ENCODE data around the gene TBCD.
"Not testable (repeated sequence)": the region's sequence is repeated elsewhere in the genome, so short reads cannot be mapped to it uniquely, and the experiment has no call there.

TBCD gene

DNA sequence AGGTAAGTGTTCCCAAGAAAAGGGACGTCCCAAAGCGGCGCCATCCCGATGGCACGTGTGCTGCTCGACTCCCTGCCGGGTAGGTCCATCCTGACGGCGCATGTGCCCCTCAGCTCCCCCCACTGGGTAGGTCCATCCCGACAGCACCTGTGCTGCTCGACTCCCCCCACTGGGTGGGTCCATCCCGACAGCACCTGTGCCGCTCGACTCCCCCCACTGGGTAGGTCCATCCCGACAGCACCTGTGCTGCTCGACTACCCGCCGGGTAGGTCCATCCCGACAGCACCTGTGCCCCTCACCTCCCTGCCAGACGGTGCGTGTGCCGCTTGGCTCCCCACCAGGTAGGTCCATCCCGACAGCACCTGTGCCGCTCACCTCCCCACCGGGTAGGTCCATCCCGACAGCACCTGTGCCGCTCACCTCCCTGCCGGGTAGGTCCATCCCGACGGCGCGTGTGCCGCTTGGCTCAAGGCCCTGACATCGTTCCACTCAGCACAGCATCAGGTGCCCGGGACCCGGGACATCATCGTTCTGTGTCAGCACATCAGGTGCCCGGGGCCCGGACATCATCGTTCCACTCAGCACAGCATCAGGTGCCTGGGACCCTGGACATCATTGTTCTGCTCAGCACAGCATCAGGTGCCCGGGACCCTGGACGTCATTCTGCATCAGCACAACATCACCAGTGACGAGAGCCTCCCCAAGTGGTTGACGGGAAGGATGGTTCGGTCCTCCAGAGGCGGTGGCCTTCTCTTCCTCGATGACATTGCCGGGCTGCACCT lies 22.2 kb upstream of the TBCD start:
- no peak for DNase-seq

DNA sequence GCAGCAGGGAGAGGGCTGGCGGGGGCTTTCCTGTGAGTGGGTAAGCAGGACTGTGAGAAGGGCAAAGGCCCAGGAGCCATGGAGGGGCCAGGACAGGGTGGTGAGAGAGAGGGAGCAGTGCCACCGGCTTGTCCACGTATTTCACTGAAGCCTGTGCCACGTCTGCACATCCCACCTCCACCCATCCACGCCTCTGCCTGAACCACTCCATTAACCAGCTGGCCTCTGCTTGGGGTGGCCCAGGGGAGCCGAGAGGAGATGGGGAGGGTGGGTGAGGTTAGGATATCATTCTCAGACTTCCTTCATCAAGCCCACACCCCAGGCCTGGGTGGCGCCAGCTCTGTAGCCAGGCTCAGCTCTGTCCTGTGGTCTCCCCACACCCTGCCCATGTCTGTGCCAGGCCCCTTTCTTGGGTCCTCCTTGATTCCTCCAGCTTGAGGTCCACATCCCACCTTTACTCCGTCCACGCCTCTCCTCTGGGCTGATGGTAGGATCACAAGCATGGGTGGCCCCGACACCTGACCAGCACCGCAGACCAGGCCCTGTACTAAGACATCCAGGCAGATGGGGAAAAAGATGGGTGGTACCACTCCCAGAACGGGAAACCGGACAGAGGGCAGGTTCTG lies 19.6 kb upstream of the TBCD start:
- DNase-seq = no peak

DNA sequence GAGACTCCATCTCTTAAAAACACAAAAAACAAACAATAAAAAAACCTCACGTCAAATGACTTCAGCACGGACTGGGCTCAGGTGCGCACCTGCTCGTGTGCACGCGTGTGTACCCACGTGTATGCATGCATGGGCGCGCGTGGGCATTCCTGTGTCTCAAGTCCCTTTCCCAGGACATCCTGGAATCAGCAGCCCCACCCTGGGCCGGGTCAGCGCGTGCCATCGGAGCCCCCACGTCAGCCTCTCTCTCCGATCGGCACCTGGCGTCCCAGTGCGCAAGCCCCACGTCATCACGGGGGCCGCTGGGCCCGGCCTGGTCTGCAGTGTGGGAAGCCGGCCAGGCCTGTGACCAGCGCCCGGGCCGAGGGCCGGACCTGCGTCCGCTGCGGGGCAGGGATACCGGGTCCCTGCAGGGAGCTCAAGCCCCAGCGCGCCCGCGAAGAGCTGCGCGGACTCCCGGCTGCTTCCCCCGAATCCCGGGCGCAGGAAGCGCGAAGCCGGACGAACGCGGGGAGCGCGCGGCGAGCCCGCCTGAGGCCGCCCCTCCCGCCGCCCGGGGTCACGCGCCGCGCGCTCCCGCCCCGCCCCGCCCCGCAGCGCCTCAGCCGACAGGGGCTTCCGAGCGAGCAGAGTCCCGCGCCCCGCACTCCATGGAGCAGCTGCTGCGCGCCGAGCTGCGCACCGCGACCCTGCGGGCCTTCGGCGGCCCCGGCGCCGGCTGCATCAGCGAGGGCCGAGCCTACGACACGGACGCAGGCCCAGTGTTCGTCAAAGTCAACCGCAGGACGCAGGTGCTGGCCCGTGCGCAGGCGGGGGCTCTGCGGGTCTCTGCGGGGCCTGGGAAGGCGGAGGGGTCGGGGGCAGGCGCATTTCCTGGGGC lies 16.6 kb upstream of the TBCD start, which contains the start of gene FN3K:
FN3K (plus strand) TSS at position 629 of the 880 bp plus-strand sequence; CDS start at position 651, 22 bp downstream.
- no peak for DNase-seq

DNA sequence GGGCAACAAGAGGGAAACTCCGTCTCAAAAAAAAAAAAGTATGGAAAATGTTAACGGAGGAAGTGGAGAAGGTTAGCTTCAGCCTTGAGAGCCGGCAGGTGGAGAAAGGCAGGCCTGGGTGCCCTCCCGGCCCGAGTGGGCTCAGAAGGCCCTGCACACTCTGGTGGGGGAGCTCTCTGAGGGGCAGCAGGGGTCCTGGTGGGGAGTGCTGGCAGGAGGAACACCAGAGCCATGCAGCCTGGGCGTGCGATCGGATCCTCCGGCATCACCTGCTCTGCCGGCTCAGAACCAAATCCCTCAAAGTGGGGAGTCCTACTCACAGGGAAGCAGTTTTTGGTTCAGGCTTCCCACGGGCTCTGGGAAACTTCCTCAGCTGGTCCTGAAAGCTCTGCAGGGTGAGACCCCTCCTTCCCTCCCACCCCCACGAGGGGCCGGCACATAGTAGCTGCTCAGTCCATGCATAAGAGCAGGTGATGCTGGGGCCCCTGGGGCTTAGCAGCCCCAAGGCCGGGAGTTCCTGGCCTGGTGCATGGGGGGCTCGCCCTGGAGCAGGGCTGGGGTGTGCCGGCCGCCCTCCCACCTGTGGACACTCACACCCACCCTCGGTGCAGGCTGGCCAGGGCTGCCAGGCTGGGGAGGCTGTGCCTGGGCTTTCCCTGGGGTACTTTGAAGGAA lies 15.2 kb upstream of the TBCD start:
- DNase-seq = no peak

DNA sequence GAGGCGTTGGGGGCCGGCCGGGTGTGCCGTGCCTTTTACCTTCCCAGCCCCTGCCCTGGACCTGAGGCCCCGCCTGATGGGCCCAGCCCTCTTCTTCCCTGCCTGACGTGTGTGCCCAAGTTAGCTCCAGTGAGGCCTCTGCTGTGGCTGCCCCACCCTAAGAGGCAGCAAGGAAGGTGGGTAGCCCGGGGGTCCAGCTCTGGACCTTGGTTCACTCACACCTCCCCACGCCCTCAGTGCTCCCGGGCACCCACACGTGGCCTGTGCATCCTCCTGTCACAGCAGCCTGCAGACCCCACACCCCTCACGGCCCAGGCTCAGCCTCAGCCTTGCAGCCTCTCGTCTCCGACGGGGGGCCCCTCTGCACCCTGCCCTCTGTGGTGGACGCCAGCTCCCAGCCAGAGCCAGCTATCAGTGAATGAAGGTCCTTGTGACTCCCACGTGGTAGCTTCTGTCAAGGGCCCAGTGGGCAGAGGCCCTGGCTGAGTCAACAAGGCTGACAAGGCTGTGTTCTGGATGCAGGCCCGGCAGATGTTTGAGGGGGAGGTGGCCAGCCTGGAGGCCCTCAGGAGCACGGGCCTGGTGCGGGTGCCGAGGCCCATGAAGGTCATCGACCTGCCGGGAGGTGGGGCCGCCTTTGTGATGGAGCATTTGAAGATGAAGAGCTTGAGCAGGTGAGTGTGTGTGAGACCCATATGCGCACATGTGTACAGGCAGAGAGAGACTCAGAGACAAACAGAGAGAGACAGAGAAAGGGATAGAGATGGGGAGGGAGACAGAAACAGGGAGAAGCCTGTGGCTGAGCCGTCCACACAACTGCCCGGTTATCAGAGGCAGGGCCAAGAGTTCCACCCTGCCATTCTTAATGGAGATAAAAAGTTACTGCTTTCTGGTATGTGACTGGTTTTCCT lies 13.6 kb upstream of the TBCD start:
- no peak for DNase-seq

DNA sequence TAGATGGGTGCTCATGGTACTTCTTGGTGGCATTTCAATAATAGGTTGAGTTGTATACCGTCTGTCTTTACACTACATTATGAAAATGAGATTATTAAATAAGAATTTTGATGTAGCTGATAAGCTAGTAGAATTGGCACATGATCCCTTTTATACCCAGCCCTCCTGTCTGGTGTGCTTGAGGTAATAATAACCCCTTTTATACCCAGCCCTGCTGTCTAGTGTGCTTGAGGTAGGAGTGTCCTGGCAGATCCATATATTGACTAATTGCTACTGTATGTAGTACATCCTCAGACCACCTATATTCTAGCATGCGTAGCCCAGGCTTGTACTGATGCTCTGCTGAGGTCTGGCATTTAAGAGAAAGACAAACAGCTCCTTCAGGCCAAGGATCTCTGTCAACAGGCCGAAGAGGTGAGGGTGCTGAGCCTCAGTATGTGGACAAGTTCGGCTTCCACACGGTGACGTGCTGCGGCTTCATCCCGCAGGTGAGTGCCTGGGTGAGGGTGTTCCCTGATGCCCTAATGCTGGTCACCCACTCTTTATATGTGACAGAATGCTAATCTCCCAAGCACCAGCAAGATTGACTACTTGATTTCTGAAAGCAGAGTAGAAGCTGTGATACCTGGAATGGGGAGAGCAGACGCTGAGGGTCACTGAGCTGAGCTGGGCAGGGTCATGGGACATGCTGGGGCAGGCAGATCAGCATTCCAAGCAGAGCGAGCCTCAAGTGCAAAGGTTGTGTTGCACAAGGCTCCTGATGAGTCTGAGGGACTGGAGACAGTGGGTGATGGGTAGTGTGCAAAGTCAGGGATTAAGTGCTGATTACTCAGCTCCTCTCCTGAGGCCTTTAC lies 10.7 kb upstream of the TBCD start:
- DNase-seq = no peak

DNA sequence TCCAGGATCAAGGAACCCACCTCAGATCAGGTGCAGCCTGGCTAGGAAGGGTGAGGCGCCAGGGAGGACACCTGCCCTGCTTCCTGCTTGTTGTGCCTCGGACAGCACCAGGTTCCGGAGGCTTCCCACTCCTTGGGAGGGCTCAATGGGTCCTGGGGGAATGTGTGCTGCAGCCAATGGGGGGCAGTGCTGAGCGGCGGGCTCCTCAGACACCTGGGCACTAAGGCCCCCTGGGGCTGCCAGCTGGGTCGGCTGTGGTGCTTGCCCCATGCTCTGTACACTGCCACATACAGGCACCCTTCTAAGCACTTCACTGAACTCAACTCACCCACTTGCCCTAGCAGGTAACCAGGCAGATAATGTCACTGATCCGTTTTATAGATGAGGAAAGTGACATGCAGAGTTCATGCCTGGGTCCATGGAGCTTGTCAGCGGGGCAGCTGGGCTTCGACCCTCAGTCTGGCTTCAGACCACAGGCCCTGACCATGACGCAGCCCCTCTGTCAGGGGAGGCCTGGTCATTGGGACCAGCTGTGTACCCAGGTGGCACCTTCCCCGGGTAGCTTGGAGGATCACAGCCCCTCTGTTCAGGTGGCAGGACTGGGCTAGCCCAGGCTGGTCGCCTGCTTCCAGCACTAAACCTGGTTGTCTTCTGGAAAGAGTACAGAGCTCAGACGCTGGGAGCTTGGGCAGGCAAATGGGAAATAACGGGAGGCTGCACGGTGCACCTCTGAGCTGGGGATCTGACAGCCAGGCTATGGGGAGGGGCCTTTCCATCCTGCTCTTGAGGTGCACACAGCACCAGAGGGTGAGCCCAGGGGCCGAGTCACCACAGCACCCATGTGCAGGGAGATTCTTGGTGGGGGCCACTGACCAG lies 8.3 kb upstream of the TBCD start:
- no peak for DNase-seq

DNA sequence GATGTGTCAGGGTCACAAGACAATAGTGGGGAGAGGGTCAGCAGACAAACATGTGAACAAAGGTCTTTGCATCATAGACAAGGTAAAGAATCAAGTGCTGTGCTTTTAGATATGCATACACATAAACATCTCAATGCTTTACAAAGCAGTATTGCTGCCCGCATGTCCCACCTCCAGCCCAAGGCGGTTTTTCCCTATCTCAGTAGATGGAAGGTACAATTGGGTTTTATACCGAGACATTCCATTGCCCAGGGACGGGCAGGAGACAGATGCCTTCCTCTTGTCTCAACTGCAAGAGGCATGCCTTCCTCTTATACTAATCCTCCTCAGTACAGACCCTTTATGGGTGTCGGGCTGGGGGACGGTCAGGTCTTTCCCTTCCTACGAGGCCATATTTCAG lies 7.1 kb upstream of the TBCD start:
- DNase-seq = not testable (repeated sequence)

DNA sequence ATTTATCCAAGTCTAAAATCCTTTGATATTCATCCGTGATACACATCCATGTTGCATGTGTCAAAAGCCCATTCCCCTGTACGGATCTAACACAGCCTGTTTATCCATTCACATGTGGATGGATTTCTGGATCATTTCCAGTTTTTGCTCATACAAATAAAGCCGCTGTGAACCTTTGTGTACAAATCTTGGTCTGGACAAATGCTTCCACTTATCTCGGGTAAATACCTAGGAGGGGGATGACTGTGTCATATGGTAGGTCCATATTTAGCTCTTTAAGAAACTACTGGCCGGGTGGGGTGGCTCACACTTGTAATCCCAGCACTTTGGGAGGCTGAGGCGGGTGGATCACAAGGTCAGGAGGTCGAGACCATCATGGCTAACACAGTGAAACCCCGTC lies 6.3 kb upstream of the TBCD start:
- no peak for DNase-seq

DNA sequence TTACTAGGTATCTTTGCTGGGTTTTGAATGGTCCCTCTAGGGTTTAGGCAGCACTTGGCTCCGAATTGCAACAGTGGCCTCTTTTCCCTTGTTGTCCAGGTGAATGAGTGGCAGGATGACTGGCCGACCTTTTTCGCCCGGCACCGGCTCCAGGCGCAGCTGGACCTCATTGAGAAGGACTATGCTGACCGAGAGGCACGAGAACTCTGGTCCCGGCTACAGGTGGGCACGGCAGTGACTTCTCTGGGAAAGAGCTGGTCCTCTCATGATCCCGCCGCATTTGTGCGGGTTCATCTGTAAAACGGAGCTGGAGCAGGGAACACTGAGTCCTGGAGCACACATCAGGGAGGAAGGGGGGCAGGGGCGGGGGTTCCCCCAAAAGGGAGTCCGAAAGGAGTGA lies 3.1 kb upstream of the TBCD start:
- DNase-seq = no peak

DNA sequence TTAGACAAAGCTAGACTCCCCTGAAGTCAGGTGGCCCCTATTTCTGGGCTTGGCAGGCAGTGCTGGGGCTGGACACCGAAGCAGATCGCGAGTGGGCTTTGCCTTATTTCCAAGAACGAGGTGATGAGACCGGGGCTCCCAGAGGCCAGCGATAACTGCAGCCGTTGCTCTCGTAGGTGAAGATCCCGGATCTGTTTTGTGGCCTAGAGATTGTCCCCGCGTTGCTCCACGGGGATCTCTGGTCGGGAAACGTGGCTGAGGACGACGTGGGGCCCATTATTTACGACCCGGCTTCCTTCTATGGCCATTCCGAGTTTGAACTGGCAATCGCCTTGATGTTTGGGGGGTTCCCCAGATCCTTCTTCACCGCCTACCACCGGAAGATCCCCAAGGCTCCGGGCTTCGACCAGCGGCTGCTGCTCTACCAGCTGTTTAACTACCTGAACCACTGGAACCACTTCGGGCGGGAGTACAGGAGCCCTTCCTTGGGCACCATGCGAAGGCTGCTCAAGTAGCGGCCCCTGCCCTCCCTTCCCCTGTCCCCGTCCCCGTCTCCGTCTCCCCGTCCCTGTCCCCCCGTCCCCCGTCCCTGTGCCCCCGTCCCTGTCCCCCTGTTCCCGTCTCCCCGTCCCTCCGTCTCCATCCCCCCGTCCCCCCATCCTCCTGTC lies 1.5 kb upstream of the TBCD start:
- no peak for DNase-seq

DNA sequence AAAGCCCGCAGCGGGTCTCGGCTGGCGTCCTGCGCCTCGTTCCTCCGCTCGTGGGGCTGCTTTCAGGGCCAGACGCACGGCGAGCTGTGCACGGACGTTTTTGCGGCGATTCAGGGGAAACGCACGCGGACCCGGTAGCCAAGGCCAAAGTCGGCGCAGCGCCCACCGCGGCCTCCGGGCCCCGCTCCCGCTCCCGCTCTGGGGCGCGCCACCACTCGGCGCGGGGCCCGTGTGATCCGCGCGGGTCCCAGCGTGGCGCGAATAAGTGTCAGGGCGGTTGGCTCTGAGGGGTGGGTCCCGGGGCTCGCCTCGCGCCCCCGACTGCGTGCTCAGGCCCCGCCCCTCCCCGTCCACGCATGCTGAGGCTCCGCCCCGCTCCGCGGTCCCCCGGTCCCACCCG lies 694 bp upstream of the TBCD start:
- DNase-seq = no peak

DNA sequence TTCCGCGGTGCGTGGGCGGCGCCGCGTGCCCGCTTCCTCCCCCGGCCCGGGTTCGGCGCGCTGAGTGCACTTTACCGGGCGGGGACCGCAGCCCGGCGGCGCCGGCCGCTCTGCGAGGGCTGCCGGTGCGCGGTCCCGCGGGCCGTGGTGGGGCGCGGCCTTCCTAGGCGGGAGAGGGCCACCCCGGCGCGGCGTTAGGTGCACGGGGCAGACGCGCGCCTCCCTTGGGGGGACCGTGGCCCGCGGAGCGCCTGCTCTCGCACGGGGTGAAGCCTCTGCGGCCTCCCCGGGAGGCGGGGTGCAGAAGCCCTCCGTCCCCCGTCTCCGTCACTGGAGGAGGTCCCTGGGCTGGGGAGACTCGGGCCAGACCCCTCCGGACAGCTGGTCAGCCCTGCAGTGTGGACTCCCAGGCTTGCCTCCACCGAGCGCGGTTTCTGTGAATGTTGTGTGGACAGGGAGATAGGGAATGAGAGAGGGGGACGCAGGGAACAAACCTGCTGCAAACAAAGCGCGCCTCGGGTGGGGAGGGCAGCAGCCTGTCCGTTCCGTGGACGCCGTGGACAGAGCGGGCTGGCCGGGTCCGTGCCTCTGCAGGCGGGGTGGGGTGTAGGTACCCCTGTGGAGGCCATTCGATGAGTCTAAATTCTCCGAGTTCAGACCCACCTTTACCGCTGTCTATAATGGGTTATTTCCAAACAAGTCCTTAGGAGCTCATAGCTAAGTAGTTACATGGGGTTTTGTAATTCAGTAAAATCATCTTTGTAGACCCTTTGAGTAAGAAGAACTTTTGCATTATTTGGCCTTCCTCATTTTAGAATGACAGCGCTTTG lies 721 bp downstream of the TBCD start:
- no peak for DNase-seq

DNA sequence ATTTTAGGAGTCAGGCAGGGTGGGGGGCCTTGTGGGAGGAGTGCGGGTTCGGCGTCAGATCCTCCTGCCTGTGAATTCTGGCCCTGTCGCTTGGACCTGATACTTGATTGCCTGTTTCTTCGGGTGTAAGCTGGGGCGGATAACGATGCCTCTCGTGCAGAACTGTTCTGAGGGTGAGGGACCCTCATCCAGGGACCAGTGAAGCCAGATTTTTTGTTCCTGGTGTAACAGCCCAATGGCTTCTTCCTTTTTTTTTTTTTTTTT lies 1.3 kb downstream of the TBCD start:
- DNase-seq = no peak

DNA sequence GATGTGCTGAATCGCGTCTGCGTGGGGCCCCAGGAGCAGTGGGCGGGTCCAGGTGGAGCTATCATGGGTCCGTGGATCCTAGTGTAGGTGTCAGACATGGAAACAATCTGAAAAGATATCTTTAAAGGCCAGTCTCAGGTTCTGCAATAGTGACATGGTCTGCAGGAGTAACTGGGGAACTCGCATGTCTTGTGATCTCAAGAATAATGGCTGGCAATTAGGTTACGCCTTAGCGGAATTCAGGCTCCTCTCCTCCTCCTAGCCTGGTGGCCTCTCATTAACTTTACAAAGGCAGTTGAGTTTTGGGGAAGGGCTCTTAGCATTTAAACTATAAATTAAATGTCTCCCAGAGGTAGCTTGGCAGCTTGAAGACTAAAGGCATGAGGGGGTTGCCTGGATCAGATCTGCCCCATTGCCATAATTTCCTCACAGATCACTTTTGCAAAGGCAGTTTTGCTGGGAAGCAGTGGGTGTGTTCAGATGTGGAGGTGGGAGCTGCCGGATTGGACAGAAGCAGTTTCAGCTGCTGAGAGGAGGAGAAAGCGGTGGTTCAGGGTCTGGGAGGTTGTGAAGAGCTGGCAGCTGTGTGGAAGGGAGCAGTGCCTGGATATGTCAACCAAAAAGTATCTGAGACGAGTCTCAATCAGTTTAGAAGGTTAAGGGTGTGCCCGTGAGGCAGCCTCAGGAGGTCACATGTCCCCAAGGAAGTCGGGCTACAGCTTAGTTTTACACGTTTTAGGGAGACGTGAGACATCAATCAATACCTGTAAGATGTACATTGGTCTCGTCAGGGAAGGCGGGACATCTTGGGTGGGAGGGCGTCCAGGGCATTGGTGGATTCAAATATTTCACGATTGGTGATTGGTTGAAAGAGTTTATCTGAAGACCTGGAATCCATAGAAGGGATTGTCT lies 2.7 kb downstream of the TBCD start:
- no peak for DNase-seq

DNA sequence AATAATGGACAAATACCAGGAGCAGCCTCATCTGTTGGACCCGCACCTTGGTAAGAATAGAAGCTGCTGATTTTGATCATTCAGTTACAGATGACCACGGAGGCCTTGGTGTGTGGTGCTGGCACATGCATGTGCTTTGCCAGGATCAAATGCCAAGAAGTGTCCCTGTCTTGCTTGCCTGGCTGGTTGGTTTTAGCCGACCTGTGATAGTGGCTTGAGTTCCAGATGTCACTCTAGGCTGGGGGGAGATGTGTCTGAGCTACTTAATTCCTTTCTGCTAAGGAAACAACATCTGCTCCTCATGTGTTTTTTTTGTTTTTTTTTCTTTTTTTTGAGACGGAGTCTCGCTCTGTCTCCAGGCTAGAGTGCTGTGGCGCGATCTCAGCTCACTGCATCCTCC lies 4.3 kb downstream of the TBCD start:
- DNase-seq = no peak

DNA sequence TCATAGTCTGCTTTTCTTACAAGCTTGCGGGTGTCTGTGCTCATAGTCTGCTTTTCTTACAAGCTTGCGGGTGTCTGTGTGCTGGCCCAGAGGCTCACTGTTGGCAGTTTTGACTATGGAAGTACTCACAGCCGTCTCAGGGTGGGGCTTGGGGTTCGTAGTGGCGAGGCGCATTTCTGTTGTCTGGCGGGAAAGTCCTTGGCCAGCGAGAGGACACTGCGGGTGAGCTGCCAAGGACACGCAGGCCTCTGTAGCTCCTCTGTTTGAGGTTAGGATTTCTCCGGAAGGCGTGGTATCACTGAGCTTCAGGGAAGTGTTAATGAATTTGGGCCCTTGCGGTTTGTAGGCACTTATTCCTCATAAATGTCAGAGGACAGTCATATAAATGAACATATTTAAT lies 13.5 kb downstream of the TBCD start:
- DNase-seq = no peak

All from cortex of kidney (tissue), 1 donor.